GM08714 (cell line): ENCODE results near the gene LRG1.
"Not testable (repeated sequence)": the region's sequence is repeated elsewhere in the genome, so short reads cannot be mapped to it uniquely, and the experiment has no call there.

ENCODE experiments used
- H3K4me3 ChIP-seq: fragments of 200-500 bp; sonication (Bioruptor generic); 2 replicates; pipeline ENCODE4 v1.5.1; 2014; ENCODE audit warnings: mild to moderate bottlenecking, low read length, inconsistent platforms
- ZNF274 ChIP-seq: IDR thresholded peaks from 2 replicates; pipeline ENCODE4 v1.6.1; 2012; ENCODE audit warnings: mild to moderate bottlenecking, low read depth, low read length

Gene LRG1

GRCh38 chr19:4550479-4551050 lies 10.7 kb upstream of the LRG1 start:
- TF ChIP-seq ZNF274 = no peak
- H3K4me3 ChIP-seq = no peak overlapping the region

DNA sequence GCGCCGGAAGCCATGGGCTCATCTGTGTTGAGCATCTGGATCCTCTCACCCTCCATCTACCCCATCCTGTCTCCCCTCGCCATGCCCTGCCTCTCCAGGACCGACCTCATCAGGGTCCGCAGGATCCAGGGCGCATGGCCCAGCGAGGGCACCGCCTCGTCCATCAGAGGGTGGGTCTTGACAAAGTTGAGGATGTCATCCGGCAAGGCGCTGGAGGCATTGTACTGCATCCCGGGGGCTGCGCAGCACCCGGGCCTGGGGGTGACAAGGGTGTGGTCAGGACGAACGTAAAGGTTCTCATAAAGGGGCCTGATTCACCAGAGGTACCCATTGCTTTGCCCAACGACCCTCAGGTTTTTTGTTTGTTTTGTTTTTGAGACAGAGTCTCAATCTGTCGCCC lies 10.2 kb upstream of the LRG1 start:
- no peak for TF ChIP-seq ZNF274
- H3K4me3 ChIP-seq = no peak overlapping the region

DNA sequence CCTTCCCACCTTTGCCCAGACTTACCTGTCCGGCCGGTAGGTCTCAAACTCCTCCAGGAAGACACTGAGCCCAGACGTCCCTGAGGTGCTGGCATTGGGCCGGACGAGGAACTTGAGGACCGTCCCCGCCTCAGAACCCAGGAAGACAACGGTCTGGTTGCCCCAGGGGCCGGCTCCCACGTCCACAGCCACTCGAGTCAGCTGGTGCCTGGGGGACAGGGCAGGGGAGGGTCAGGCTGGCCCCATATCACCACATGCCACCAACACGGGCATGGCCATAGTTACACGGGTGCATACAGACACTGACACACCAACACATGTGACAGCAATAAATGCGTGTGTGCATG lies 8.4 kb upstream of the LRG1 start:
- no peak overlapping the region for H3K4me3 ChIP-seq
- no peak for TF ChIP-seq ZNF274

GRCh38 chr19:4547303-4548237 lies 7.7 kb upstream of the LRG1 start:
- H3K4me3 ChIP-seq = no peak overlapping the region
- no peak for TF ChIP-seq ZNF274

GRCh38 chr19:4543842-4544647 lies 4.2 kb upstream of the LRG1 start:
- H3K4me3 ChIP-seq = no peak overlapping the region
- TF ChIP-seq ZNF274 = no peak

GRCh38 chr19:4542896-4543841 lies 3.3 kb upstream of the LRG1 start:
- H3K4me3 ChIP-seq = peak overlapping the region; percentile 14; the same call in 1 of the 2 replicates
- TF ChIP-seq ZNF274 = no peak

- H3K4me3 ChIP-seq = not testable (repeated sequence)
These were observed 1.9 kb upstream of the LRG1 start for GRCh38 chr19:4541806-4542145.

DNA sequence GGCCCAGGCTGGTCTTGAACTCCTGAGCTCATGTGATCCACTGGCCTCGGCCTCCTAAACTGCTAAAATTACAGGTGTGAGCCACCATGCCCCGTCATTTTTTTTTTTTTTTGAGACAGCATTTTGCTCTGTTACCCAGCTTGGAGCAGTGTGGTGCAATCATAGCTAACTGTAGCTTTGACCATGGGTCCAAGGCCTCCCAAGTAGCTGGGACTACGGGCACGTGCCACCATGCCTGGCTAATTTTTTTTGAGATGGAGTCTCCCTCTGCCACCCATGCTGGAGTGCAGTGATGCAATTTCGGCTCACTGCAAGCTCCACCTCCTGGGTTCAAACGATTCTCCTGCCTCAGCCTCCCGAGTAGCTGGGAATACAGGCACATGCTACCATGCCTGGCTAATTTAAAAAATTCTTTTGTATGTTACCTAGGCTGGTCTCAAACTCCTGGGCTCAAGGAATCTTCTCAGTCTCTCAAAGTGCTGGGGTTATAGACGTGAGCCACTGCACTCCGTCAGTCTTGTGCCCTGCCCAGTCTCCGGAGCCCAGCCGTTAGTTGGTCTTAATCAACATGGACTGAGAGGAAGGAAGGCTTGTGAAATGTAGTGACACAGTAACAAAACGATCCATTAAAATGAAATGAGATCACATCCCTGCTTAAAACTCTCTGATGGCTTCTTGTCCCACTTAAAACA lies 1.4 kb upstream of the LRG1 start:
- TF ChIP-seq ZNF274 = no peak
- H3K4me3 ChIP-seq = no peak overlapping the region

- no peak for TF ChIP-seq ZNF274
- H3K4me3 ChIP-seq = no peak overlapping the region
These were observed 605 bp downstream of the LRG1 start for GRCh38 chr19:4539169-4539692.

GRCh38 chr19:4538601-4538954 lies 1.3 kb downstream of the LRG1 start:
- TF ChIP-seq ZNF274 = no peak
- no peak overlapping the region for H3K4me3 ChIP-seq

- no peak overlapping the region for H3K4me3 ChIP-seq
- no peak for TF ChIP-seq ZNF274
These were observed 1.8 kb downstream of the LRG1 start for GRCh38 chr19:4537953-4538600.

GRCh38 chr19:4536798-4537197 lies 3.0 kb downstream of the LRG1 start:
- no peak for TF ChIP-seq ZNF274
- H3K4me3 ChIP-seq = no peak overlapping the region
